Mammary epithelial cell (primary cell): ENCODE measurements around the gene TFF2.

Experiments used
- EZH2 ChIP-seq: IDR thresholded peaks from 2 replicates; pipeline ENCODE4 v1.6.1; 2012; ENCODE audit warnings: low read length, inconsistent platforms, borderline replicate concordance
- TF ChIP-seq, protein P1 (sequence below), 2 donors: IDR thresholded peaks in 1 of 2; conservative IDR thresholded peaks in 1 of 2; 2 replicates each; pipeline ENCODE4 v1.5.1; 2011 to 2012; ENCODE audit warnings: inconsistent platforms in 2 of 2, low read length in 2 of 2, mild to moderate bottlenecking in 2 of 2, control low read depth in 1 of 2, low read depth in 1 of 2; ENCODE audit not compliant: insufficient read depth in 1 of 2; ENCODE audit errors: extremely low read depth in 1 of 2

GRCh38 chr21:42374457-42374856 lies 23.7 kb upstream of the TFF2 start:
- TF ChIP-seq, protein P1, sequence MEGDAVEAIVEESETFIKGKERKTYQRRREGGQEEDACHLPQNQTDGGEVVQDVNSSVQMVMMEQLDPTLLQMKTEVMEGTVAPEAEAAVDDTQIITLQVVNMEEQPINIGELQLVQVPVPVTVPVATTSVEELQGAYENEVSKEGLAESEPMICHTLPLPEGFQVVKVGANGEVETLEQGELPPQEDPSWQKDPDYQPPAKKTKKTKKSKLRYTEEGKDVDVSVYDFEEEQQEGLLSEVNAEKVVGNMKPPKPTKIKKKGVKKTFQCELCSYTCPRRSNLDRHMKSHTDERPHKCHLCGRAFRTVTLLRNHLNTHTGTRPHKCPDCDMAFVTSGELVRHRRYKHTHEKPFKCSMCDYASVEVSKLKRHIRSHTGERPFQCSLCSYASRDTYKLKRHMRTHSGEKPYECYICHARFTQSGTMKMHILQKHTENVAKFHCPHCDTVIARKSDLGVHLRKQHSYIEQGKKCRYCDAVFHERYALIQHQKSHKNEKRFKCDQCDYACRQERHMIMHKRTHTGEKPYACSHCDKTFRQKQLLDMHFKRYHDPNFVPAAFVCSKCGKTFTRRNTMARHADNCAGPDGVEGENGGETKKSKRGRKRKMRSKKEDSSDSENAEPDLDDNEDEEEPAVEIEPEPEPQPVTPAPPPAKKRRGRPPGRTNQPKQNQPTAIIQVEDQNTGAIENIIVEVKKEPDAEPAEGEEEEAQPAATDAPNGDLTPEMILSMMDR (conservative IDR thresholded peaks at IDR 0.05 in 1 of 2, IDR thresholded peaks at IDR 0.05 in 1 of 2; ENCODE audit: extremely low read depth in 1 of 2, insufficient read depth in 1 of 2, low read depth in 1 of 2, low read length in 2 of 2) = no peak
- TF ChIP-seq EZH2 = no peak
